GM12872 (cell line): ENCODE results near the gene RIC8B.

ENCODE experiments used
- TF ChIP-seq, protein P1 (sequence below): IDR thresholded peaks from 3 replicates; pipeline ENCODE4 v1.5.1; 2011; ENCODE audit warnings: low read depth, mild to moderate bottlenecking, low read length, moderate library complexity; ENCODE audit not compliant: insufficient read depth

Gene RIC8B

DNA sequence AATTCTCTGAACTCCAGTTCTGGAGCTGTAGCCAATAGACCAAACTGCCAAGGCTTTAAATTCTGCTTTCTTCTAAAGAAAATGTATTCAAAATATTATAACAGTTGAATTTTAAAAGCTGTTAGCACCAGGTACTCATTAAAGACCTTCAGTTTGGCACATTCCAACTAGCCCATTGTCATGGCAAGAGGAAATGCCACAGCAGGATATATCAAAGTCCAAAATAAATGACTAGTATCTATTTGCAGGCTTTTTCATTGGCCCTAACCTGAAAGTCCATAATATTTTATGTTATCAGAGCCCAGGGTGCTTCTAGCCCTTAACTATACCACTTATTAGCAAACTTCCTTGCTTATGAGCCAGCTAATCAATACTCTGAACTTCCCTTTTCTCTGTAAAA, 3.1 kb upstream of the RIC8B start:
- TF ChIP-seq, protein P1, sequence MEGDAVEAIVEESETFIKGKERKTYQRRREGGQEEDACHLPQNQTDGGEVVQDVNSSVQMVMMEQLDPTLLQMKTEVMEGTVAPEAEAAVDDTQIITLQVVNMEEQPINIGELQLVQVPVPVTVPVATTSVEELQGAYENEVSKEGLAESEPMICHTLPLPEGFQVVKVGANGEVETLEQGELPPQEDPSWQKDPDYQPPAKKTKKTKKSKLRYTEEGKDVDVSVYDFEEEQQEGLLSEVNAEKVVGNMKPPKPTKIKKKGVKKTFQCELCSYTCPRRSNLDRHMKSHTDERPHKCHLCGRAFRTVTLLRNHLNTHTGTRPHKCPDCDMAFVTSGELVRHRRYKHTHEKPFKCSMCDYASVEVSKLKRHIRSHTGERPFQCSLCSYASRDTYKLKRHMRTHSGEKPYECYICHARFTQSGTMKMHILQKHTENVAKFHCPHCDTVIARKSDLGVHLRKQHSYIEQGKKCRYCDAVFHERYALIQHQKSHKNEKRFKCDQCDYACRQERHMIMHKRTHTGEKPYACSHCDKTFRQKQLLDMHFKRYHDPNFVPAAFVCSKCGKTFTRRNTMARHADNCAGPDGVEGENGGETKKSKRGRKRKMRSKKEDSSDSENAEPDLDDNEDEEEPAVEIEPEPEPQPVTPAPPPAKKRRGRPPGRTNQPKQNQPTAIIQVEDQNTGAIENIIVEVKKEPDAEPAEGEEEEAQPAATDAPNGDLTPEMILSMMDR: no peak

DNA sequence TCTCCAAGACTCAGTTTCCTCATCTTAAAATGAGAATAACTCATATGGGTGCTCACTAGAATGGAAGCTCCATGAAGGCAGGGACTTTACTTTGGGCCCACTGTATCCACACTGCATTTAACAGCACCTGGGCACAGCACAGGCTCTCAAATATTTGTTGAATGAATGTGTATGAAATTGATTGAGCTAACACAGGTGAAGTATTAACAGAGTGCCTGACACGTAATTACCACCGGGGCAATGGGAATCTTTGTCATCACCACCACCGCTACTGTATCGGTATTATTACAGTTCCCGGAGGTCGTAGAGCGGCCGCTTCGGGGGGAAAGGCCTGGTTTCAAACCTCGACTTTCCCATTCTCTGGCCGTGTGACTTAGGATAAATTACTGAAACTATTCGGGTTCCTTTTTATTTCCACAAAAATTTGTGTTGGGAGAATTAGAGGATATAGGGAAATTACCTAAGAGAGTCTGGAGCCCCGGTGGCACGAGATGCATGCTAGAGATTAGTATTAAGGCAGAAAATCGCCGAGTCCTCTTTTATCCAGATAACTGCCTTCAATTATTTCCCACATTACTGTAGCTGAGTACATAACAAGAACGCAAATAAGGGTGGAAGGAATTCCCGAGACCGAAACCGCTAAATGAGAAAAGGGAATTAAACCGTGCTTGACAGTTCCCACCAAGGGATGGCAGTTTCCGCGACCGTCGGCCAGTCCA, 1.0 kb upstream of the RIC8B start:
- TF ChIP-seq, protein P1: no peak

DNA sequence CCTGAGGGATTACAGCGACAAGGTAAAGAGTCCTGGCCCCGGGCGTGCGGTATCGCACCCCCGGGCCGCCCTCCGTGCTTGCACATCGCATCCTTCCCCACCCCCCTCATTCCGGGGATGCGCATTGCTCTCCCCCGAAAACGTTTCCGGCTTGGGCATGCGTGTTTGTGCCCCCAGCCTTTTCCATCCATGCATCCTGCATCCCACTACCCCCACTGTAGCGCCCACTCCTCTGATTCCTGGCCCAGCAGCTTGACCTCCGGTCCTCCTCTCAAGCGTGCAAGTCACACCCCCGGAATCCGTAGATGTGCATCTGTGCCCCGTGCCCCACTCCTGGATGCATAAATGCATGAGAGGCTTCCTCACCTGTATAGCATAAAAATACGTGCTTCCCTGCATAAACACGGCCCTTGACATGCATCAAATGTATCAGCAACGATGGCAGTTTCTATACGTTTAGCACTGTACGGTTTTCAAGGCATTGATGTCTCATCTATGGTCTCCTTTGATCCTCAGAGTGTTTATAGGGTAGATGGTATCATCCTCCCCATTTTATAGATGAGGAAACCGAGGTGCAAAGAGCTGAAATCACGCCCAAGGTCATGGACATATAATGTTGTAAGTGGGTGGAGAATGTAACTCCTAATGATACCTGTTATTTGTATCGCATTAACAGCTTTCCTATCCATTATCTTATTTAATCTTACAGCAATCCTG, 484 bp downstream of the RIC8B start:
- TF ChIP-seq, protein P1: no peak

DNA sequence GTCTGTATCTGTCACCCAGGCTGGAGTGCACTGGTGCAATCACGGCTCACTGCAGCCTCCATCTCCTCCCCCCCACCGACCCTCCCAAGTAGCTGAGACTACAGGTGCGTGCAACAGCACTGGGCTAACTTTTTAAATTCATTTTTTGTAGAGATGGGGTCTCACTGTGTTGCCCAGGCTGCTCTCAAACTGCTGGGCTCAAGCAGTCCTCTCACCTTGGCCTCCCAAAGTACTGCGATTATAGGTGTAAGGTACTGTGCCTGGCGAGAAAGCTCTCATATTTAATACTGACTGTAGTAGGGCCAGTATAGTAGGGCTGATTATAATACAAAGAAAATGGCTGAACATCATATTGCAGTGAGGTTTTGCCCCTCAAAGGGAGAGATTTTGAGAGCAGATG, 2.4 kb downstream of the RIC8B start:
- TF ChIP-seq, protein P1: no peak

DNA sequence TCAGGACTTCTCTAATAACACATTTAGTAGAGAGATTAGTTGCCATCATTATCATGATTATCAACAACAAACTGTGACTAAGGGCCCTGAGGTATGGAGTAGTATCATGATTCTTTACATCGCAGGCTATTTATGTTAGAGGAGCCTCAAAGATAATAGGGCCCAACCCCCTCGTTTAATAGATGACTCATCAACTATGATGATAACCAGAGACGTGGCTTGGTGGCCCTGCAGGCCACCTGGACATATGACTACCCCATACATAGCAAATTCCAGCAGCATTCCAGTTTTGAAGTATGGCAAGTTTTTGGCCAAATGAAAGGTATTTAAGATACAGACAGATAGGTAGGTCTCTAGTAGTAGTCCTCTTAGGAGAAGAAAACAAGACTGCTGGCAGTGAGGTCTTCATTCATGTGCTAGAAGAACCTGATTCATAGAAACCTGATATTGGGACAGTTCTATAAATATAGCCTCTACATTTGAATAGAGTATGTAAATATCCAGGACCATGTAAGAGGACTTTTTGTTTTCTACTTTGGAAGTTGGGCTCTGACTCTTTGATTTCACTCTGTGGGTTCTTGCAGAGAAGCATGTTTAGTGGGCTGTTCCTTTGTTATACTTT, 5.6 kb downstream of the RIC8B start:
- TF ChIP-seq, protein P1: no peak

DNA sequence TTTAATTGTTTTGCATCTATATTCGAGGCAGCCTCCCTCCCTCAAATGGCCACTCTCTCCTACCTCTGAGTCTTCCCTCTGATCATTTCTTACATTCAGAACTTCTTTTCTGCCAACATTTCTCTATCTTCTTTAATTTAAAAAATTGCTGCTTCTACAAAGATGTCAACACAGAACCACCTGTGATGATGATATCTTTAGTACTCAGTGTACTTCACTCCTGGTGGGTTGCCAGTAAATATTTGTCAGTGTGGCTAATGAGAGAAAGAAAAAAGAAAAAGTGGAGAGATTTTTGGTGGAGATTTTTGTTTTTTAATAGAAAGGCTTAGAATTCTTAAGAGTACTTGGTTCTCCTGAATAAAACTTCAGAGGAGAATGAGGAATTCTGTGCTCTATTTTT, 8.1 kb downstream of the RIC8B start:
- TF ChIP-seq, protein P1: no peak

DNA sequence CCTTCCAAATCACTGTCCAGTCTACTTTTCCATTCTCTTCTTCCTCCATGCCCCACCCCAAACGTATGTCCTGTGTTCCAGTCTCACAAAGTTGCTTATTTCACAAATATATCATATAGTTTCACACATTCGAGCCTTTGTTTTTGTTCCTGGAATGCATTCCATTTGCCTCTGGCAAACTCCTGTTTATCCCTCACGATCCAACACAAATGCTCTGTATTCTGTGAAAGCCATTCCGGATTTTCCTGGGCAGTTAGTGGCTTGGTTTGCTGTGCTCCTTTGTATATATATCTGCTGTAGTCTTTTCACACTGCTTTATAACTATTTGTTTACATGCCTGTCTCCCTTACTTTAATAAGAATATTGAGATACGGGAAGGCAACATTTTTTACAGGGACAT, 9.0 kb downstream of the RIC8B start:
- TF ChIP-seq, protein P1: no peak
